Measurements from ENCODE around the gene ACTRT2.

ACTRT2 gene

GRCh38 chr1:3069491-3070308 is 48.4 kb downstream of the ACTRT2 start:
- DNase-seq: peak in 1 of 2 donors; percentile 40

DNA sequence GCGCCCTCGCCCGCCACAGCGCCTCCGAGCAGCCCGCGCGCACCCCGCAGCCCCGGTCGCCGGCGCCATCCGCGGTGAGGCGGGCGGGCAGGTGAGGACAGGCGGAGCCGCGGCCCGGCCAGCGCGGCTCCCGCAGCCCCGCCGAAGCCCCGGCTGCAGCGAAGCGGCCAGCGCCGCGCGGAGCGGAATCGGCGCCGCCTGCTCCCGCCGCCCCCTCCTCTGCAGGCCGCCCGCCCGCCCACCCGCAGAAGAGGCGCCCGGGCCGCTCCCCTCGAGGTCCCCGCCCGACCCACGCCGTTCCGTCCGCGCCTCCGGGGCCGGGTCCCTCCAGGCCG is 49.0 kb downstream of the ACTRT2 start:
- DNase-seq: no peak

DNA sequence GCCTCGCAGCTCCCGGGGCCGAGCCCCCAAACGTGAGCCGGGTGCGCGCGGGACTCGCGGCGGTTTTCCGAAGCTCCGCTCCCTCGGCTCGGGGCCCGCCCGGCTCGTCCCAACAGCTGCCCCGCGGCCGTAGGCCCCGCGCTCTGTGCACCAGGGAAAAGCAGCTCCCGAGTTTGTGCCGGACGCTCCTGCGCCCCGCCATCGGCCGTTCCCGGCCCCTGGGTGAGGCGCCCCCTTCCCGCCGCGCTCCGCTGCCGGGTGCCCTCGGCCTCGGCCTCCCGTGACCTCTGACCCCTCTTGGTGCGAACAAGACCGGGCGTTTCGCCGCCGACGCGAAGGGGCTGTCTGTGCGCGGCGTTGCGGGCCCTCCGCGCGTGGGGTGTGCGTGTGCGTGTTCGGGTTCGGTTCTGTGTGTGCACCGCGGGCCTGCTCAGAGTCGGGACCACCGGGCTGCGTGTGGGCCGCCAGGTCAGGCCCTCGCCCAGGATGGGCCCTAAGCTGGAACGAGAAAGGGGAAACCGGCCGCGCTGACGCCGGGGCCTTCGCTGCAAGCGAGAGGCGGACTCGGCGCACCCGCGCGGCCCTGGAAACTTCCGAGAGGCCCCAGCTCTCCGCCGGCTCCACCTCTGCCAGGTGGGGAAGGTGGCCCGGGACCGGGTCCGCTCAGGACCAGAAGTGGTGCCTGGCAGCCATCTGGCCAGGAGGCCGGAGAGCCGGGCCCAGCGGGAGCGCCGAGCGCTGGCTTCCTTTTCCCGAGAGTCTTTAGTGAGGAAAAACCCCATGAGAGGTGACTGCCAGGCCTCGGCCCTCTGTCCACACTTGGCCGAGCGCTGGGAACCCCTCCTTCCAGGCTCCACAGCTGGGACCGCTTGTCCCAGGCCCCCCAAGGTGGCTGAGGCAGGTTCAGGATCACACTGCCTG is 49.6 kb downstream of the ACTRT2 start:
- no peak for DNase-seq

GRCh38 chr1:3071565-3072390 is 50.5 kb downstream of the ACTRT2 start:
- DNase-seq: no peak

All from hippocampal formation (tissue), 2 donors.